ENCODE data around the gene MYL5. TPM values are rescaled to one million over a fixed set of nuclear protein-coding genes. Genes with fewer than 3 reads are reported as not detected.
A peak's percentile ranks its signal among the peaks of the same experiment; 100 is the strongest.

The MYL5 gene
- polyA plus RNA-seq, 2 of the 4 experiments (the other 2 are of a cell fraction), result 8.0 to 8.3 TPM

DNA sequence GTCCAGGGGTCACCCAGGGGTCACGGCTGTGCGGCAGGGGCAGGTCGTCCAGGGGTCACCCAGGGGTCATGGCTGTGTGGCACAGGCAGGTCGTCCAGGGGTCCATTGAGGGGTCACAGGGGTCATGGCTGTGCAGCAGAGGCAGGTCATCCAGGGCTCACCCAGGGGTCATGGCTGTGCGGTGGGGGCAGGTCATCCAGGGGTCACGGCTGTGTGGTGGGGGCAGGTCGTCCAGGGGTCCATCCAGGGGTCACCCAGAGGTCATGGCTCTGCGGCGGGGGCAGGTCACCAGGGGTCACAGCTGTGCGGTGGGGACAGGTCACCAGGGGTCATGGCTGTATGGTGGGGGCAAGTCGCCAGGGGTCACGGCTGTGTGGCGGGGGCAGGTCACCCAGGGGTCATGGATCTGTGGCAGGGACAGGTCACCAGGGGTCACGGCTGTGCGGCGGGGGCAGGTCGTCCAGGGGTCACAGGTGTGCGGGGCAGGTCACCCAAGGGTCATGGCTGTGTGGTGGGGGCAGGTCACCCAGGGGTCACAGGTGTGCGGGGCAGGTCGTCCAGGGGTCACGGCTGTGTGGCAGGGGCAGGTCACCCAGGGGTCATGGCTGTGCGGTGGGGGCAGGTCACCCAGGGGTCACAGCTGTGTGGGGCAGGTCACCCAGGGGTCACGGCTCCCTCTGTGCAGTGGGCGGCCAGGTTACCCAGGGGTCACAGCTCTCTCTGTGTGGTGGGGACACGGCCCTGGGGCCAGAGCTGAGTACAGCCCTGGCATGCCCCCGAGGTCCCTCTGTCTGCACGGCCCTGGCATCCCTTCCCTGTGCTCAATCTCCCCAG is 16.3 kb upstream of the MYL5 start:
- no peak for ATAC-seq
- WGBS (ENCODE audit: missing lambda C conversion rate), result 45% methylated on average over 3 of the region's 27 CpGs
- POLR2A ChIA-PET, result no interaction called here

DNA sequence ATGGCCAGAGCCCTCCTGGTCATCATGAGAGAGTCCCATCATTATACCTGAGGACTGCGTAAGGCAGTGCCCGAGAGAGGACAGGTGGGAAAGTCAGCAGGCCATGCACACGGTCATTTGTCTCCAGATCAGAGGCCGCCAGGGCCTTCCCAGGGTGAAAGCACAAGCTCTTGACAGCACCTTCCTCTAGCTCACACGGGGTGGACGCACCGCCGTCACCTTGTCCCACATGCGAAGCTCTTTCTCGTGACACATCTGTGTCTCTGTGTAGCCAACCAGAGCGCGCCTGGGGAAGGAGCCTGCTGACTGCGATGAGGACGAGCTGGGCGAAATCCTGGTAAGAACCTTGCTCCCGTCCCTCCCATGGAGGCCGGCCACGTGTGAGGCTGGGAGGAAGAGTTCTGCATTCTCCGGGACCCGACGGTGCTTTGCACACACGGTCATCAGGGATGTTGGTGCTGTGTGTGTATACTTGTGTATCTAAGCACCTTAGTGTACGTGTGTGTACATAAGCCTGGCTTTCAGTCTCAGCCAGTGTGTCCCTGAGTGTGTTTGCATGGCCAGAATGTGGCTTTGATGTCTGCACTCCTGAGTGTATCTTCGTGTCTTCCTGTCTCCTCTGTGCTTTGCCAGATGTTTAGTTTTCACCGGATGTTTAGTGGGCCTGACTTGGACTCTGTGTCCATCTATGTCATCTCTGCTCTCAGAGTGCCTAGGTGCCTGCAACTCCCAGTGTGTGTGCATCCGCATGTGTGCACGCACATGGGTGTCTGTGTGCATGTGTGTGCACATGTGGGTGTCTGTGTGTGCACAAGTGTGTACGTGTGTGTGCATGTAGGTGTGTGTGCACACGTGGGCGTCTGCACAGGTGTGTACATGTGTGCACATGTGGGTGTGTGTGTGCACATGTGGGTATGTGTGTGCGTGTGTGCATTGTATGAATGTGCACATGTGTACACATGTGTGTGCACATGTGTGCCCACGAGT is 15.4 kb upstream of the MYL5 start:
- no peak overlapping the region for H3K4me2 ChIP-seq
- no peak overlapping the region for H3K27ac ChIP-seq
- TF ChIP-seq TP53 (CRISPR knock-in tag; IDR thresholded peaks at IDR 0.05) (no peak), ZC3H11A (IDR thresholded peaks at IDR 0.05) (no peak), NPAS2 (CRISPR knock-in tag; IDR thresholded peaks at IDR 0.05; ENCODE audit: borderline replicate concordance) (no peak), NFE2L2 (conservative IDR thresholded peaks at IDR 0.05; ENCODE audit: low read length) (no peak), CHD4 (IDR thresholded peaks at IDR 0.05; ENCODE audit: borderline replicate concordance) (no peak), KDM5A (IDR thresholded peaks at IDR 0.05) (no peak), EHF (CRISPR knock-in tag; IDR thresholded peaks at IDR 0.05) (no peak), RAD21 (conservative IDR thresholded peaks at IDR 0.05 in 1 of 2, IDR thresholded peaks at IDR 0.05 in 1 of 2) (no peak), RFX5 (IDR thresholded peaks at IDR 0.05) (no peak), PHF8 (IDR thresholded peaks at IDR 0.05; ENCODE audit: borderline replicate concordance, low read depth) (no peak), EHMT2 (IDR thresholded peaks at IDR 0.05; ENCODE audit: low read depth) (no peak), HEYL (CRISPR knock-in tag; IDR thresholded peaks at IDR 0.05) (no peak), RCOR1 (IDR thresholded peaks at IDR 0.05; ENCODE audit: low read depth, low read length) (no peak), TFCP2L1 (CRISPR knock-in tag; IDR thresholded peaks at IDR 0.05) (no peak), FOSL2 (IDR thresholded peaks at IDR 0.05) (no peak), FOSL2 (CRISPR knock-in tag; IDR thresholded peaks at IDR 0.05) (no peak), MAFK (IDR thresholded peaks at IDR 0.05; ENCODE audit: partially characterized antibody) (no peak)
- TF ChIP-seq, protein P1, sequence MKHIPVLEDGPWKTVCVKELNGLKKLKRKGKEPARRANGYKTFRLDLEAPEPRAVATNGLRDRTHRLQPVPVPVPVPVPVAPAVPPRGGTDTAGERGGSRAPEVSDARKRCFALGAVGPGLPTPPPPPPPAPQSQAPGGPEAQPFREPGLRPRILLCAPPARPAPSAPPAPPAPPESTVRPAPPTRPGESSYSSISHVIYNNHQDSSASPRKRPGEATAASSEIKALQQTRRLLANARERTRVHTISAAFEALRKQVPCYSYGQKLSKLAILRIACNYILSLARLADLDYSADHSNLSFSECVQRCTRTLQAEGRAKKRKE (CRISPR knock-in tag; IDR thresholded peaks at IDR 0.05; ENCODE audit: low read depth), result no peak
- TF ChIP-seq, protein P2, sequence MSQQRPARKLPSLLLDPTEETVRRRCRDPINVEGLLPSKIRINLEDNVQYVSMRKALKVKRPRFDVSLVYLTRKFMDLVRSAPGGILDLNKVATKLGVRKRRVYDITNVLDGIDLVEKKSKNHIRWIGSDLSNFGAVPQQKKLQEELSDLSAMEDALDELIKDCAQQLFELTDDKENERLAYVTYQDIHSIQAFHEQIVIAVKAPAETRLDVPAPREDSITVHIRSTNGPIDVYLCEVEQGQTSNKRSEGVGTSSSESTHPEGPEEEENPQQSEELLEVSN (IDR thresholded peaks at IDR 0.05; ENCODE audit: borderline replicate concordance, low read depth), result no peak
- ChIA-PET CTCF (no interaction called here), POLR2A (no interaction called here)
- 70% methylated on average over 30 of the region's 32 CpGs for WGBS (ENCODE audit: missing lambda C conversion rate)
- DNase-seq (ENCODE audit: low read depth in 1 of 2, low spot score in 1 of 2) (no peak), FAIRE-seq (no peak), ATAC-seq (no peak)
- H3K4me1 ChIP-seq, result no peaks in the 10 kb centered on the region
- H3K9me3 ChIP-seq, result no peaks in the 10 kb centered on the region; the same call in 2 of the 3 replicates
- no peak overlapping the region for H3K4me3 ChIP-seq

More for the DNA sequence above, 16.3 kb upstream of the MYL5 start:
- TF ChIP-seq, protein P2 (IDR thresholded peaks at IDR 0.05; ENCODE audit: borderline replicate concordance, low read depth), result no peak
- TF ChIP-seq ESRRA (IDR thresholded peaks at IDR 0.05; ENCODE audit: borderline replicate concordance, low read length), result 0 out of 2 replicates have a peak, but pooled peaks have one; percentile 19
- H3K4me2 ChIP-seq, result no peak overlapping the region
- H3K27ac ChIP-seq, result no peak overlapping the region
- CTCF ChIA-PET, result no interaction called here
- DNase-seq (ENCODE audit: low read depth in 1 of 2, low spot score in 1 of 2), result no peak
- no peaks in the 10 kb centered on the region; the same call in 2 of the 3 replicates for H3K9me3 ChIP-seq
- no peak for FAIRE-seq
- no peak overlapping the region for H3K4me3 ChIP-seq
- H3K4me1 ChIP-seq, result no peaks in the 10 kb centered on the region
